ENCODE measurements around the gene HRH2. TPM values are rescaled to one million over a fixed set of nuclear protein-coding genes. Genes with fewer than 3 reads are reported as not detected.

The HRH2 gene
- polyA plus RNA-seq, 1 donor (not counting 4 experiments of a cell fraction or from before 2014, with no cell fraction given): not detected

- Histone ChIP-seq H3K27me3 (ENCODE audit: control insufficient read depth, extremely low read depth, insufficient read depth, low read length) (no peaks in the 10 kb centered on the region), H3K4me2 (ENCODE audit: control insufficient read depth, extremely low read depth, insufficient read depth, low read depth, low read length) (no peak overlapping the region), H3K4me3 (ENCODE audit: control insufficient read depth in 2 of 3, extremely low read depth in 1 of 3, insufficient read depth in 2 of 3, low read depth in 1 of 3, low read length in 3 of 3) (no peak overlapping the region), H4K20me1 (ENCODE audit: control insufficient read depth, extremely low read depth, insufficient read depth, low read length) (no peaks in the 10 kb centered on the region), H2AFZ (ENCODE audit: control insufficient read depth, low read length) (no peak overlapping the region), H3K27ac (ENCODE audit: control insufficient read depth, insufficient read depth, low read length) (no peak overlapping the region), H3K9ac (ENCODE audit: control insufficient read depth, extremely low read depth, insufficient read depth, low read length) (no peak overlapping the region), H3K9me1 (ENCODE audit: control insufficient read depth, extremely low read depth, insufficient read depth, low read length) (no peaks in the 10 kb centered on the region), H3K9me3 (ENCODE audit: control insufficient read depth, low read depth, low read length) (no peaks in the 10 kb centered on the region), H3K4me1 (ENCODE audit: control insufficient read depth, extremely low read depth, insufficient read depth, low read length) (no peaks in the 10 kb centered on the region), H3K36me3 (ENCODE audit: control insufficient read depth in 2 of 2, extremely low read depth in 1 of 2, insufficient read depth in 2 of 2, low read length in 2 of 2) (no peaks in the 10 kb centered on the region), H3K79me2 (ENCODE audit: control insufficient read depth, insufficient read depth, low read length) (no peaks in the 10 kb centered on the region)
- dilution Hi-C loops (cut with MboI; ENCODE audit: extremely low pct_ligation_motif_present, low sequenced_read_pairs): no loop called here
- FAIRE-seq (no peak), DNase-seq (ENCODE audit: low read depth, low spot score) (no peak)
- no peak for TF ChIP-seq EZH2 (IDR thresholded peaks at IDR 0.05; ENCODE audit: low read length)
- no peak for TF ChIP-seq CTCF (optimal IDR thresholded peaks at IDR 0.05 in 1 of 3, IDR thresholded peaks at IDR 0.05 in 1 of 3, conservative IDR thresholded peaks at IDR 0.05 in 1 of 3; ENCODE audit: extremely low read depth in 1 of 3, insufficient read depth in 2 of 3, low read length in 3 of 3)
These were observed 29.2 kb upstream of the HRH2 start for GRCh38 chr5:175628668-175629067.

- dilution Hi-C loops (cut with MboI; ENCODE audit: extremely low pct_ligation_motif_present, low sequenced_read_pairs): no loop called here
- no peak overlapping the region for H3K4me2 ChIP-seq (ENCODE audit: control insufficient read depth, extremely low read depth, insufficient read depth, low read depth, low read length)
- no peak overlapping the region for H2AFZ ChIP-seq (ENCODE audit: control insufficient read depth, low read length)
- no peaks in the 10 kb centered on the region for H4K20me1 ChIP-seq (ENCODE audit: control insufficient read depth, extremely low read depth, insufficient read depth, low read length)
- no peaks in the 10 kb centered on the region for H3K79me2 ChIP-seq (ENCODE audit: control insufficient read depth, insufficient read depth, low read length)
- H3K36me3 ChIP-seq (ENCODE audit: control insufficient read depth in 2 of 2, extremely low read depth in 1 of 2, insufficient read depth in 2 of 2, low read length in 2 of 2): no peaks in the 10 kb centered on the region
- DNase-seq (ENCODE audit: low read depth, low spot score): no peak
- H3K27ac ChIP-seq (ENCODE audit: control insufficient read depth, insufficient read depth, low read length): no peak overlapping the region
- no peak for TF ChIP-seq CTCF (optimal IDR thresholded peaks at IDR 0.05 in 1 of 3, IDR thresholded peaks at IDR 0.05 in 1 of 3, conservative IDR thresholded peaks at IDR 0.05 in 1 of 3; ENCODE audit: extremely low read depth in 1 of 3, insufficient read depth in 2 of 3, low read length in 3 of 3)
- no peak for TF ChIP-seq EZH2 (IDR thresholded peaks at IDR 0.05; ENCODE audit: low read length)
- H3K9me1 ChIP-seq (ENCODE audit: control insufficient read depth, extremely low read depth, insufficient read depth, low read length): no peaks in the 10 kb centered on the region
- H3K4me3 ChIP-seq (ENCODE audit: control insufficient read depth in 2 of 3, extremely low read depth in 1 of 3, insufficient read depth in 2 of 3, low read depth in 1 of 3, low read length in 3 of 3): no peak overlapping the region
- no peak for FAIRE-seq
- no peaks in the 10 kb centered on the region for H3K27me3 ChIP-seq (ENCODE audit: control insufficient read depth, extremely low read depth, insufficient read depth, low read length)
- no peak overlapping the region for H3K9ac ChIP-seq (ENCODE audit: control insufficient read depth, extremely low read depth, insufficient read depth, low read length)
- no peaks in the 10 kb centered on the region for H3K4me1 ChIP-seq (ENCODE audit: control insufficient read depth, extremely low read depth, insufficient read depth, low read length)
- H3K9me3 ChIP-seq (ENCODE audit: control insufficient read depth, low read depth, low read length): no peaks in the 10 kb centered on the region
These were observed 28.6 kb upstream of the HRH2 start for GRCh38 chr5:175629261-175629660.
